Measurements from ENCODE around the gene CPZ.

Gene CPZ

GRCh38 chr4:8657381-8658088 lies 65.0 kb downstream of the CPZ start:
- Histone ChIP-seq H3K36me3 (ENCODE audit: insufficient read depth, low read length) (no peaks in the 10 kb centered on the region), H2AFZ (ENCODE audit: low read length) (no peak overlapping the region), H4K20me1 (ENCODE audit: insufficient read depth, low read length) (no peaks in the 10 kb centered on the region), H3K4me2 (ENCODE audit: low read length) (no peak overlapping the region), H3K27ac (ENCODE audit: low read depth, low read length, poor library complexity, severe bottlenecking) (no peak overlapping the region), H3K4me3 (ENCODE audit: low read depth, low read length, poor library complexity, severe bottlenecking) (no peak overlapping the region), H3K9ac (ENCODE audit: low read length) (no peak overlapping the region), H3K27me3 (ENCODE audit: insufficient read depth, low read length) (no peaks in the 10 kb centered on the region), H3K9me2 (ENCODE audit: low read depth, low read length) (no peaks in the 10 kb centered on the region), H3F3A (ENCODE audit: insufficient read depth, low read length) (no peaks in the 10 kb centered on the region), H3K9me3 (ENCODE audit: low read length) (no peaks in the 10 kb centered on the region), H3K79me2 (ENCODE audit: insufficient read depth, low read length) (no peaks in the 10 kb centered on the region), H3K4me1 (ENCODE audit: insufficient read depth, low read length, severe bottlenecking) (no peaks in the 10 kb centered on the region)
- TF ChIP-seq CTCF (IDR thresholded peaks at IDR 0.05; ENCODE audit: low read length), result no peak
- TF ChIP-seq EZH2 (IDR thresholded peaks at IDR 0.05; ENCODE audit: borderline replicate concordance, low read length), result no peak

- no peak overlapping the region for H3K4me3 ChIP-seq (ENCODE audit: low read depth, low read length, poor library complexity, severe bottlenecking)
- no peaks in the 10 kb centered on the region for H3K9me2 ChIP-seq (ENCODE audit: low read depth, low read length)
- no peaks in the 10 kb centered on the region for H3K27me3 ChIP-seq (ENCODE audit: insufficient read depth, low read length)
- no peaks in the 10 kb centered on the region for H3K9me3 ChIP-seq (ENCODE audit: low read length)
- no peak overlapping the region for H2AFZ ChIP-seq (ENCODE audit: low read length)
- no peaks in the 10 kb centered on the region for H3K4me1 ChIP-seq (ENCODE audit: insufficient read depth, low read length, severe bottlenecking)
- no peaks in the 10 kb centered on the region for H3F3A ChIP-seq (ENCODE audit: insufficient read depth, low read length)
- no peaks in the 10 kb centered on the region for H4K20me1 ChIP-seq (ENCODE audit: insufficient read depth, low read length)
- H3K9ac ChIP-seq (ENCODE audit: low read length), result no peak overlapping the region
- TF ChIP-seq EZH2 (IDR thresholded peaks at IDR 0.05; ENCODE audit: borderline replicate concordance, low read length), result no peak
- no peak for TF ChIP-seq CTCF (IDR thresholded peaks at IDR 0.05; ENCODE audit: low read length)
- no peaks in the 10 kb centered on the region for H3K36me3 ChIP-seq (ENCODE audit: insufficient read depth, low read length)
- H3K79me2 ChIP-seq (ENCODE audit: insufficient read depth, low read length), result no peaks in the 10 kb centered on the region
- H3K27ac ChIP-seq (ENCODE audit: low read depth, low read length, poor library complexity, severe bottlenecking), result no peak overlapping the region
- no peak overlapping the region for H3K4me2 ChIP-seq (ENCODE audit: low read length)
Observed at GRCh38 chr4:8662776-8663175, 70.2 kb downstream of the CPZ start.

GRCh38 chr4:8664031-8664805 lies 71.7 kb downstream of the CPZ start:
- Histone ChIP-seq H3K9me3 (ENCODE audit: low read length) (no peaks in the 10 kb centered on the region), H3K4me3 (ENCODE audit: low read depth, low read length, poor library complexity, severe bottlenecking) (no peak overlapping the region), H3K4me2 (ENCODE audit: low read length) (no peak overlapping the region), H3K4me1 (ENCODE audit: insufficient read depth, low read length, severe bottlenecking) (no peaks in the 10 kb centered on the region), H3K27ac (ENCODE audit: low read depth, low read length, poor library complexity, severe bottlenecking) (no peak overlapping the region), H2AFZ (ENCODE audit: low read length) (no peak overlapping the region), H4K20me1 (ENCODE audit: insufficient read depth, low read length) (no peaks in the 10 kb centered on the region), H3K79me2 (ENCODE audit: insufficient read depth, low read length) (no peaks in the 10 kb centered on the region), H3K9ac (ENCODE audit: low read length) (no peak overlapping the region), H3K9me2 (ENCODE audit: low read depth, low read length) (no peaks in the 10 kb centered on the region), H3K27me3 (ENCODE audit: insufficient read depth, low read length) (no peaks in the 10 kb centered on the region), H3F3A (ENCODE audit: insufficient read depth, low read length) (no peaks in the 10 kb centered on the region), H3K36me3 (ENCODE audit: insufficient read depth, low read length) (no peaks in the 10 kb centered on the region)
- no peak for TF ChIP-seq EZH2 (IDR thresholded peaks at IDR 0.05; ENCODE audit: borderline replicate concordance, low read length)
- TF ChIP-seq CTCF (IDR thresholded peaks at IDR 0.05; ENCODE audit: low read length), result no peak

Data from OCI-LY1 (cell line).